Astrocyte of the spinal cord (primary cell): ENCODE results near the gene SCN2B.

Experiments
- DNase-seq: peaks from one replicate; pipeline ENCODE4 v3.0.0; 2011; ENCODE audit warnings: low read depth, low spot score
- H3K4me3 ChIP-seq: 2 replicates; pipeline ENCODE4 v1.5.1; 2011; ENCODE audit warnings: low read depth, mild to moderate bottlenecking, low read length, moderate library complexity
- CTCF ChIP-seq: IDR thresholded peaks from 2 replicates; pipeline ENCODE4 v1.5.1; 2012; ENCODE audit warnings: low read depth, mild to moderate bottlenecking, low read length, inconsistent platforms
- in situ Hi-C: cut with HindIII; loops from 2 replicates; pipeline ENCODE4 v1.10.0; 2017; ENCODE audit warnings: low sequenced_read_pairs

SCN2B gene

DNA sequence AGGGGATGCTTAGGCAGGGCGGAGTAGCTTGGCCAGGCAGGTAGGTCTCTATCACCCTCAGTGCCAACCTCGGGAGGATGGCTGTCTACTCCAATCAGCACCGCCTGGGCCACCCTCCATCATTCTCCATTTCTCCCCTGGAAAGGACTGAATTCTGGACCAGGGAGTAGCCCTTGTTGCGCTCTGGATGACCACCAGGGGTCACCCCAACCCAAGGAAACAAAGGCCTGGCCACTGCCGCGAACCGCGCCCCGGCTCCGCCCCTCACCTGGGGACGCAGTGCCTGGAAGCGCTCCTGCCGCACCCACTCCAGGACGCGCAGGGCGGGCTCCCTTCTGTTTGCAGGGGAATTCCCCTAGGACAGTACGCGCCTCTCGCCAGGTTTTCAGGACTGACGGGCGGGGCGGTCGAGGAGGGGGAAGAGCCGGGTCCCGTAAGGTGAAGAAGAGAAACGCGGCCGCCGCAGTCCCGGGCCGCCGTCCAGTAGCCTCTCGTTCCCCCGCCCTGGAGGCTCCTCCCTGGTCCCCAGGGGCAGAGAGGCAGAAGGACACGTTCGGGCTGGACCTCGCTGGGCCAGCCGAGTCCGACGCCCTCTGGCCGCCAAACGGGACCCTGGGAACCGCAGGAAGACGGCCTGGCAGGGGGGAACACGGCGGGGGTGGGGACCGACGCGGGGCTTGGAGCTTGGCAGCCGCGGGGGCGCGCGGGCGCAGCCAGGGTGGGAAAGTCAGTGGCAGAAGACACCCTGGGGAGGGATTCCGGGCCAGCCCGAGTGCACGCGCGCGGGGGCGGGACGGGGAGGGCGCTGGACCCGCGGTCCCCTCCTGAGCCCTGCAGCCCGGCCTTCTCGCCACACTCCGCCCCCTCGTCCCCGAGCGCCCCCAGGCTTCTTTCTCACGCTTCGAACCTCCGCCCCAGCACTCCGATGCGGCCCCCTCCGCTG is 30.9 kb downstream of the SCN2B start:
- peak overlapping the region; percentile 48 for H3K4me3 ChIP-seq
- in situ Hi-C loops, result no loop called here
- peak; percentile 85 for TF ChIP-seq CTCF
- DNase-seq, result peak; percentile 39

DNA sequence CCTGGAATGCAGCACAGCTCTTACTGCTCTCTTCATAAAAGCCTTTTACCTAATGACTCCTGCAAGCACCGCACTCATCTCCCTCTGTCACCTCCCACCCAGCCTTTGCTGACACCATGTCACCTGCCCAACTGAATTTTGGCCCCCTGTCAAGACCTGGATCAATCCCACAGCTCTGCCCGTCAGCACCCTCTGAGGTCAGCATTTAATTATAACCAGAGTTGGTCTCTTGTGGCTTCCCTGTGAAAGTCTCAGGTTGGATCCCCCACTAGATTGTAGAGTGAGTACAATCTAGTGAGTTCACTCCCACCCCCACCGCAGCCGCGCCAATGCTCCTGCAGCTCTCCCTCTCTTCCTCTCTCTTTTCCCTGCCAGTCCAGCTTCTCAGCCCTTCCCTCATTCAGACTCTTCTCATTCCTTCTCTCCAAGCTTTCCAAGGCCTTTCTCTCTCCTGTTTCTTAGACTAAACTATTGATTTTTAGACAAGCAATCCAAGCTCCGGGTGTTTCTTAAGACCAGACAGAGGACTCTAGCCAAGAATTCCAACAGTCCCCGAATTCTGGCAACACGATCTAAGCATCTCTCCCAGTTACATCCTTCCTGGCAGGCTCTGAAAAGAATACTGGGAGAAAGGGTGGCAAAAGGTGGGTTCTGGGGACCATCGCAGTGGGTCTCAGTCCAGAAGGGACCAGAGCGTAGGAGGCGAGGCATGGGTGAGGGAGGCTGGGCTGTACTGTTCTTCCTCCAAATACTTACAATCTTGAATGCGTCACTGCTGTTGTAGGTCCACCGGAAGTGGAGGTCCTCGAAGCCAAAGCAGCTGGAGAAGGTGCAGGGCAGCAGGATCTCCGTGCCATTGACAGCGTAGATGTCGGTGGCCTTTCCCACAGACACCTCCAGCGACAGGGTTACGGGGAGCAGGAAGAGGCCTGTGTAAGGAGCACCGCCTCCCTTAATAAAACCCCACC is 31.9 kb downstream of the SCN2B start:
- H3K4me3 ChIP-seq, result no peak overlapping the region
- no peak for DNase-seq
- in situ Hi-C loops, result no loop called here
- TF ChIP-seq CTCF, result no peak

DNA sequence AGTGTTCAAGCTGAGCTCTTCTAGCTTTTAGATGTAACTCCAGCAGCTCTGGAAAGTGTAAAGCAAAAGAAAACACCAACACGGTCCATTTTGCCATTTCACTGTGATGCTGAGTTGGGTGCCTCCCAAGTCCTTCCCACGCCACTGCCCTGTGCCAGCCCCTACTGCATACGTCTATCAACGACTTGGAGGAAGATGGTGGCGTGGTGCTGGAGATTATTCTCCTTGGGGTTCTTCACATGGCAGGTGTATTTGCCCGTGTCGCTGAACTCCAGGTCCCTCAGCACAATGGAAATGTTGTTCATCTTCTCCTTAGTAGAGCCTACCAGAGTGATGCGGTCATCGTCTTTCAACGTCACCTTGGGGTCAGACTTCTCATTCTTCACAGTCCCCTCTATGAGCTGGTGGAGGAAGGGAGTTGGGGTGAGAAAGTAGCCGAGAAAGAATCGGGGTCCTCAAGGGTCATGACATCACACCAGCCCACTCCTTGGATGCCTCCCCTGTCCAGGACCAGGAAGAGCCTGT is 32.7 kb downstream of the SCN2B start:
- in situ Hi-C loops, result no loop called here
- TF ChIP-seq CTCF, result no peak
- no peak for DNase-seq
- no peak overlapping the region for H3K4me3 ChIP-seq

DNA sequence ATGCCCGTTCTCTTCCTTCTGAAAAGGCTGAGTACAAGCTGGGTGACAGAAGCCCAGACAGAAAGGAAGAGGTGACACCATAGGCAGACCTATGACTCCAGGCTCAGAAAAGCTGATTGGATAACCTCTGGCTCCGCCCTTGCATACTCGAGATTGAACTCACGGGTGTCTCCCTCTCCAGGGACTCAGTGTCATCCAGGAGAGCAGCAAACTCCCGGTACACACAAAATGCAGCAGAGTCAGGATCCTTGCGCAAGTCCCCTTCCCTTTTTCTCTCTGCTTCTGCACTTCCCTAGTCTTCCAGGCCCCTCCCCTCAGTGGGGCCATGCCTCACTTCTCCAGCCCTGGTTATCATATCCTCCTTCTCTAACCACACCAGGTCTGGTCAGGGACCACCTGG is 33.6 kb downstream of the SCN2B start:
- no peak for TF ChIP-seq CTCF
- in situ Hi-C loops, result no loop called here
- H3K4me3 ChIP-seq, result no peak overlapping the region
- DNase-seq, result no peak

GRCh38 chr11:118142081-118142480 is 34.4 kb downstream of the SCN2B start:
- in situ Hi-C loops, result no loop called here
- H3K4me3 ChIP-seq, result no peak overlapping the region
- no peak for DNase-seq
- no peak for TF ChIP-seq CTCF

- no peak overlapping the region for H3K4me3 ChIP-seq
- TF ChIP-seq CTCF, result no peak
- no peak for DNase-seq
- in situ Hi-C loops, result no loop called here
Measured at GRCh38 chr11:118139578-118139977, 36.9 kb downstream of the SCN2B start.
